COLO668 (cell line): ENCODE data around the gene ZIC5.

ENCODE experiments used
- DNase-seq: peaks from one replicate; lab custom pipeline; 2025; ENCODE audit not compliant: unreplicated experiment; lab: John Stamatoyannopoulos, UW

Gene ZIC5

GRCh38 chr13:99976575-99976974 lies 5.0 kb upstream of the ZIC5 start:
- no peak for DNase-seq

- DNase-seq, result no peak
Observed at GRCh38 chr13:99975626-99976025, 4.1 kb upstream of the ZIC5 start.

DNA sequence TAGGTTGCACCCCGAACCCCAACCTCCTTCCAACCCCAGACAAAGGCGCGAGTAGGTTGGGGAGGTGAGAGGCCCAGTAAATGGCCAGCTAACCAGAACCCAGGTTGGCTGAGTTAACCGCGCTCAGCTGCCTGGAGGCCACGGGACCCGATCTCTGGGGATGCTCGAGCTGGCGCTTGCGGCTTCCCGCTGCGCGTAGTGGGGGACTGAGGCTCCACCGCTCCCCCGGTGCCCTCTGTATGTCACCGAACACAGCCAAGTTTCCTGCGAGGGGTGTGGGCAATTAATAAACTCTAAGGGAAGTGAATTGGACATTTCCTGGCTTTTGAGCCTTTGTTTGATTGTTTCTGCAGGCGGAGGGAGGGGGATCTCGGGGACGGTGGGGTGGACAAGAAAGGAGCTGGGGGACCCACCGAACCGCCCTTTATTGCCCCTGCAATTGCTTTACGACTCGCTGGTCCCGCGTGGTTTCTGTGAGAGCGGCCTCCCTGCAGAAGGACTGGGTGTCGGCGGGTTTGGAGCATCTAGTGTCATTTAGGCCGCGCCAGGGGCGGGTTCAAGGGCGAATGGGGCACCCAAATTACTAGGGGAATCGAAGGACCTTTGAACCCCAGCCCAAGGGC lies 3.5 kb upstream of the ZIC5 start:
- no peak for DNase-seq

DNA sequence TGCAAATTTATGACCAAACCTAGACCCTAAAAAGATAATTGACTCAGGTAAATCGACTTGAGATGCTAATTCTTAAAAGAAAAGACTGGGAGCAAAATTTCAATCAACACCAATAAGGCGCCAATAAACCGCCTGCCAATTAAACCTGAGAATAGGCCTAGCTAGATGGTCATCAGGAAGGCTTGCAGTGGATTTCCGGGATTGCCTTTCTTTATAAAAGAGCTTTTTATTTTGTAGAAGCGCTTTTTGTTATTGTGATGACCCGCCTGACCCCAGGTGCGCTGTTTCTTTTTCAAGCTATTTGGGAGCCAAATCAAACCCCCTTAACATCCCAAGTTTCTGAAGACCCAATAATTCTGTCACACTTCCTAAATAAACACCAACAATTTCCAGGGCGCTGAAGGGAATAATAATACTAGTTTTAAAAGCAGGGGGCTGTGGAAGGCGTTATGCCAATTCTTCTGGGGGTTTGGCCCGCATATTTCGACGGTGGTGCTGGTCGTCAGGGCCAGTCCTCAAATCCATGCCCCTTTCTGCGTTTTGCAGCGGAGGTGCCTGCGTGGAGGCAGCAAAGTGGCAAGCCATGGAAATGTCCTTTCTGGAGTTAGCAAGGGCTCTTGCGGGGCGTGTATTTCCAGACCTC lies 2.9 kb upstream of the ZIC5 start:
- DNase-seq, result no peak

DNA sequence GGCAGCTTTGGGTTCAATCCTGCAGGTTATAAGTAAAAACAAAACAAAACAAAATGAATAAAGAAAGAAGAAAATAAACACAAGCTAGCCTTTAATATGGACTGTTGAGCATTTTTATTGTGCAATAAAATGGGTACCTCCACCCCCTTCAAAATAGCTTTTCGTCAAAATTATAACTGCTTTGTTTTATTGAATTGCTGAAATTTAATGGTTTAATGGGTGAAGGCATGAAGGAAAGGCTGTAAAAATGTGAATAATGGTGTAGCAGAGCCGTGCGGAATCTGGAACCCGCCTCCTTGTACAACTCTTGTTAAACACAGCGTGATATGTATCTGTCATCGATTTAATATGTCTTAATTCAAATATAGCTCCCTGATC lies 2.2 kb upstream of the ZIC5 start:
- no peak for DNase-seq

- DNase-seq, result no peak
Observed at GRCh38 chr13:99973163-99973807, 1.7 kb upstream of the ZIC5 start.

- DNase-seq, result no peak
Observed at GRCh38 chr13:99972190-99972731, 694 bp upstream of the ZIC5 start.

DNA sequence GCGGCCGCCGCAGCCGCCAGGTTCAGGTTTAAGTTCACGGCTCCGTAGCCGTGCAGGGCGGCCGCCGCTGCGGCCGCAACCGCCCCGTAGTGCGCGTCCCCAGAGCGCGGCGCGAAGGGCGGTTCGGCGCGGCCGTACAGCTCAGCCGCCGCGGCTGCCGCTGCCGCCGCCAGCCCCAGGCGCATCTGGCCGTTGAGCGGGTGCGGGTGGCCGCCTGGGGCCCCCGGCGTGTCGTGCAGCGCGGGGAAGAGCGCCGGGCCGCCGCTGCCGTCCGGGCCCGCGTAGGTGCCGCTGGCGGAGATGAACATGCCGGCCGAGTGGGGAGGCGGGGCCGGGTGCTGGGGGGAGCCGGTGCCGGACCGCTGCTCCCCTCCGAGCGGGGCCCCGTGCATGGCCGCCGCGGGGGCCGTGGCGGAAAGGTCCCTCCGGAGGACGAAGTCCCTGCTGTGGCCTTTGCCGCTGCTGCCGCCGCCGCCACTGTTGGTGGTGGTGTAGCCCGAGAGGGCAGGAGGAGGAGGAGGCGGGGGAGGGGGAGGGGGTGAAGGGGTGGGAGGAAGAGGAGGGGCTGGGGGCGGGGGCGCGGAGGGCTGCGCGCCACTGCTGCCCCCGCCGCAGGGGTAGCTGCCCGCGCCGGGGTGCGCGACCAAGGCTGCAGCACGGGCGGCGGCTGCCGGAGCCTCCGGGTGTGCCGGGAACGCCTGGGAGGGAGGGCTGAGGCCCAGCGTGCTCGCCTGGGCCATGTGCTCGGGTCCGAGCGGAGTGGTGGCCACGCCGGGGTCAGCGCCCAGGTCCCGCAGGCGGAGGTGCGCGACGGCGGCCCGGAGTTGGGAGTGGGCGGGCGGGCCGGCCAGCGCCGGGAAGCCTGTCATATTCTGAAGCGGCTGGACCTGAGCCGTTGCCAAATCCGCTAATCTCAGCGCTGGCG lies 654 bp downstream of the ZIC5 start:
- peak; percentile 94 for DNase-seq

DNA sequence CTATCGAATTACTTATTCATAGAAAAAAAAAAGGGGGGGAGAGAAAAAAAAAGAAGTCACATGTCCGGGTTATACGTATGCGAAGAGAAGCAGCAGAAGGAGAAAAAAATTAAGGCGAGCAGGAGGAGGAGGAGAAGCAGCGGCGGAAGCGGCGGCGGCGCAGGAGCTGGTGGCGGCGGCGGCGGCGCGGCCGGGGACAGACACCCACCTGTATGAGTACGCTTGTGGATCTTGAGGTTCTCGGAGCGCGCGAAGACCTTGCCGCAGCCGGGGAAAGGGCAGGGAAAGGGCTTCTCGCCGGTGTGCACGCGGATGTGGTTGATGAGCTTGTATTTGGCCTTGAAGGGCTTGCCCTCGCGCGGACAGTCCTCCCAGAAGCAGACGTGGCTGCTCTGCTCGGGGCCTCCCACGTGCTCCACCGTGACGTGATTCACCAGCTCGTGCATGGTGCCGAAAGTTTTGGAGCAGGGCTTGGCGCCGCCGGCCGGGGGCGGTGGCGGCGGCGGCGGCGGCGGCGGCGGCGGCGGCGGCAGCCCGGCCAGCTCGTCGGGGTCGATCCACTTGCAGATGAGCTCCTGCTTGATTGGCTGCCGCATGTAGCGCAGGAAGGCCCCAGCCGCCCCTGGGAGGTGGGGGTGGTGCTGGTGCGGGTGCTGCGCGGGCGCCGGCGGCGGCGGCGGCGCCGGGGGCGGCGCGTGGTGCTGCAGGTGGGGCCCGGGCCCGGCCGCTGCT lies 1.5 kb downstream of the ZIC5 start:
- peak; percentile 94 for DNase-seq

GRCh38 chr13:99969453-99969918 lies 2.1 kb downstream of the ZIC5 start:
- DNase-seq, result peak; percentile 80

DNA sequence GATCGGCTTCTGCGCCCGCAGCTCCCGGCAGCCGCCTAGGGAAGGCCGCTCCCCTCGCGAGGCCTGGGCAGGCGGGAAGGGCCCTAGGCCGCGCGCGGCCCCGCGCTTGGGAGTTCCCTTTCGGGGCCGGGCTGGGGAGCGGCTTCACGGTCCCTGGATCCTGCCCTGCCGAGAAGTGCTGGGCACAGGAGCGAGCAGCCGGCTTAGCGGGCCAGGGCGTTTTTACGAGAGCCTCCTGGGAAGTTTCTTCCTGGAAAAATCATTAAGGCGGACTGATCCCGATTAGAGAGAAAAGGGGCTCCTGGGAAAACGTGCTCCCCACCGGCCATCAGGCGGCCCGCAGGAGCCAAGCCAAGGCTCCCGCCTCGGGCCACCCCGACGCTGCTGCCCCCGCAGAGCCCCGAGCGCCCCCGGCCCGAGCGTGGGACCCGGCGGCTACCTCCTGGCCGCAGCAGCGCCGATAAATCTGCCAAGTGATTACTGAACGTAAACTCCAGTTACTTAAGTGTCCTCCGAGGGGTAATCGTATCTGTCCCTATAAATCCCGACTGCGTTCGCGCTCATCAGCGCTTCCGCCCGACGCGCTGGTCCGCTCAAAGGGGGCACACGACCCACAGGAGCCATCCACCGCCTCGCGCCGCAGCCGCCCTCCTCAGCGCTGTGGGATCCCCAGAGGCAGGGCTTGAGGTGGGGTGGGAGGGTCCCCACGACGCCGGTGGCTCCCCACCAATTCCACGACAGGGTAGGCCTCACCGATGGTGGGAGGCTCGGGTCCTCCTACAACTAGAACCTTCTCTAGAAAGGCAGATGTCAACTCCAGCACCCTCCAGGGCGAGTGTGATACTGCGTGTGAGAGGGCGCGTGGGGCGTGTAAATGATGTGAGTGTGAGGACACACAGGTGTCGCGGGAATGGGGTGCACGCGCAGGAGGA lies 2.8 kb downstream of the ZIC5 start:
- DNase-seq, result peak; percentile 94

DNA sequence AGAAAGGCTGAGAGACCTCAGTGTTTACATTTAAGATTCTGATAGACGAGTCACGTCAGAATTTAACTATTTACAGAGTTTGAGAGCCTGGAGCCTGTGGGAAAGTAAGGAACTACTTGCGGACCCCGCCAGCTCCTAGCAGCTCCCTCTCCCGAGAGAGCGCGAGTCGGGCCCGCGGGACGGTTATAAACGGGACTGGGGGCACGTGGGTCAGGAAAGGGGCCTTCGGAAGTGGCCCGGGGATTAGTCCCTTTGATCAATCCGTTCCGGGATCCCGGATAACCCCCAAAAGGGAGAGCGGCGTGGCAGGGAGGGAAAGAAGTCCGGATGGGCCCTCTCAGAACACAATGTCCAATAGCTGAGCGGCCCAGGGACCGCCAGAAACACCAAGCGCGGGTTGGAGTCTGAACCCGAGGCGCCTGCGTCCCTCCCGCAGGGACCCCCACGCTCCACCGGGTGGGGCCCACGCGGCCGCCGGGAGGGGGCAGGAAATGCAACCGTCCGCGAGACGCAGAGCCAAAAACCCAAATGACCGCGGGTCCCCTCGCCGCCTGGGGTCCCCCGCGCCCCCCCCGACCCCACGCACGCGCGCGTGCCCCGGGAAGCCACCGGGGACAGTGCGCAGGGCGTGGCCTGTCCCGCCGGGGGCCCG lies 3.6 kb downstream of the ZIC5 start:
- no peak for DNase-seq

DNA sequence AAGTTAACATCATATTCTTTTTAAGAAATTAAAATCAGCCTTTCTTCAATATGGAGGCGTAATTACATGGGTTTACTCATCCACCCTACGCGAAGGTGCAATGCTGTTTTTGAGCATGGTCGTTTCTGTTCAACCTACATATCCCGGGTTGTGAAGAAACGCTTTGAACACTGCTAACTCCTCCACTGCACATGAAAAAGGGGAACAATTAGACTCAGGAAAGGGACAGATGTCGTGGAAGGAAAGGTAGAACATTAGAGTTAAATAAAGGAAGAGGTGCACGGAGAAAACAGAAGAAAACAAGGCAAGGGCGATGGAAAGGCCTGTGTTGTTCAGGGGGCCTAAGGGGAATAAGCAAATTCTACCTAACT lies 4.1 kb downstream of the ZIC5 start:
- no peak for DNase-seq

DNA sequence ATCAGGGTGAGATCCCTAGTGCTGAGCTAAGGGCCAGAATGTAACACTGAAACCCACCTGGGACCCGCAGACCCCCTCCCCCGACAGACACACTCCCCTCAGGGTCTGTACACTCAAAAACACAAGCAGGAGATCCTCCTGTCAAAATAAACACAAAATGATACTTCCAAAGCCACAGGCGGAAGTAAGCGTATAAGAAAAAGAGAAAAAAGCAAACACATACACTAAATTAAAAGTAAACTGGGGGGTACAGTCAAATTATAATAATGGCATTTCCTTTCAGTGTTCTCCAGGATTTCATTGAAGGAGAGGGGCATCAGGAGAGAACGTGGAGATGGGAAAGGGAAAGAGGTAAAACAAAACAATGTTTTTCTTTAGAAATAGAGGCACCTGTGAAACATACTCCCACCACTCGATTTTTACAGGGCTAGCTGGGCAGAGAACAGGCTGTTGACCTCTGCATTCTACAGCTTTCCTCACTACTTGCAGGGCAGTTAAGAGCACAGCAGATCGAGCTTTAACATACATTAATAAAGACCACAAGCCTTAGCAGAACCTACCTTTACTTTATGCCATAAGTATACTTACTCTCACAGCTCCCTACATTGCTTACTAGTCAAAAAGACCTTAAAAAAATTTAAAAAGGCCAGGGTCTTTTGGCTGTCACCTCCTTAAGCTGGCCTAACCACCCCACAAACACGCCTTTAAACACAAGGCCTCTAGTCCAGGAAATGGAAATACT lies 5.3 kb downstream of the ZIC5 start:
- DNase-seq, result no peak

GRCh38 chr13:99965329-99966000 lies 6.1 kb downstream of the ZIC5 start:
- DNase-seq, result no peak

GRCh38 chr13:99963816-99964339 lies 7.7 kb downstream of the ZIC5 start:
- DNase-seq, result no peak

GRCh38 chr13:99962242-99962641 lies 9.3 kb downstream of the ZIC5 start:
- no peak for DNase-seq
